WTC11 (cell line): Measurements from ENCODE around the gene SYNGR3. TPM values are rescaled to one million over a fixed set of nuclear protein-coding genes. Genes with fewer than 3 reads are reported as not detected.

Source experiments
- ATAC-seq: fragments of 200-7000 bp; cut with Tn5 transposase; 2 replicates; pipeline ENCODE4 v1.10.0; 2021; ENCODE audit warnings: mild to moderate bottlenecking, moderate library complexity
- CTCF ChIA-PET: fragments of 300-600 bp; sonication (Branson Sonifier 250); formaldehyde crosslinking; loops from one replicate; lab custom pipeline; 2021; ENCODE audit warnings: antibody characterized with exemption; lab: Charles Lee
- POLR2A ChIA-PET: fragments of 350-600 bp; sonication (Branson Sonifier 250); formaldehyde crosslinking; loops from one replicate; lab custom pipeline; 2021; ENCODE audit warnings: antibody characterized with exemption; lab: Charles Lee
- DNase-seq: peaks from one replicate; pipeline ENCODE4 v3.0.0; 2021; ENCODE audit warnings: low spot score
- H3K27ac Mint-ChIP-seq: 2 replicates; pipeline ENCODE4 v1.8.0; 2021; ENCODE audit warnings: mixed read lengths
- H3K27me3 Mint-ChIP-seq: 2 replicates; pipeline ENCODE4 v1.8.0; 2021; ENCODE audit warnings: low read depth, mild to moderate bottlenecking, moderate library complexity, mixed read lengths
- H3K36me3 Mint-ChIP-seq: 2 replicates; pipeline ENCODE4 v1.8.0; 2021; ENCODE audit warnings: mixed read lengths
- H3K4me1 Mint-ChIP-seq: 2 replicates; pipeline ENCODE4 v1.8.0; 2022; ENCODE audit warnings: mixed read lengths
- H3K4me3 Mint-ChIP-seq: 2 replicates; pipeline ENCODE4 v1.8.0; 2021; ENCODE audit warnings: mild to moderate bottlenecking, moderate library complexity, mixed read lengths
- H3K9me3 Mint-ChIP-seq: 2 replicates; pipeline ENCODE4 v1.8.0; 2021; ENCODE audit warnings: mixed read lengths
- CREM ChIP-seq: sonication (generic); formaldehyde crosslinking; IDR thresholded peaks from 2 replicates; pipeline ENCODE4 v1.8.1; 2022; ENCODE audit warnings: mild to moderate bottlenecking, missing genetic modification reagents, moderate library complexity
- GABPB1 ChIP-seq: sonication (generic); formaldehyde crosslinking; IDR thresholded peaks from 2 replicates; pipeline ENCODE4 v1.8.1; 2023; ENCODE audit warnings: mild to moderate bottlenecking, missing genetic modification reagents
- KAT7 ChIP-seq: sonication (generic); formaldehyde crosslinking; IDR thresholded peaks from 2 replicates; pipeline ENCODE4 v1.8.1; 2023; ENCODE audit warnings: missing genetic modification reagents, mild to moderate bottlenecking, borderline replicate concordance
- PRRX2 ChIP-seq: fragments of 250-450 bp; sonication (Bioruptor Pico); IDR thresholded peaks from 2 replicates; pipeline ENCODE4 v1.8.0; 2021; ENCODE audit warnings: mild to moderate bottlenecking
- RELA ChIP-seq: sonication (generic); formaldehyde crosslinking; IDR thresholded peaks from 2 replicates; pipeline ENCODE4 v1.8.1; 2022; ENCODE audit warnings: missing genetic modification reagents, mild to moderate bottlenecking, borderline replicate concordance
- TEAD1 ChIP-seq: sonication (generic); formaldehyde crosslinking; IDR thresholded peaks from 2 replicates; pipeline ENCODE4 v1.8.0; 2022; ENCODE audit warnings: mild to moderate bottlenecking, missing genetic modification reagents
- ZNF263 ChIP-seq: sonication (generic); formaldehyde crosslinking; IDR thresholded peaks from 2 replicates; pipeline ENCODE4 v1.8.1; 2022; ENCODE audit warnings: low read depth, mild to moderate bottlenecking, moderate library complexity, missing genetic modification reagents
- total RNA-seq: library from RNA; stranded (reverse); gene quantifications from 3 replicates; pipeline ENCODE4 v1.2.3, GENCODE V29; 2021
- TF ChIP-seq, protein P1 (sequence below): sonication (generic); formaldehyde crosslinking; conservative IDR thresholded peaks from 2 replicates; pipeline ENCODE4 v1.8.1; 2023; ENCODE audit warnings: mild to moderate bottlenecking, low read depth, missing genetic modification reagents, moderate library complexity
- TF ChIP-seq, protein P2 (sequence below): sonication (generic); formaldehyde crosslinking; IDR thresholded peaks from 2 replicates; pipeline ENCODE4 v1.8.1; 2022; ENCODE audit warnings: mild to moderate bottlenecking, missing genetic modification reagents, moderate library complexity, borderline replicate concordance
- TF ChIP-seq, protein P3 (sequence below): fragments of 250-450 bp; sonication (Bioruptor Pico); IDR thresholded peaks from 2 replicates; pipeline ENCODE4 v2.1.2; 2022; ENCODE audit warnings: mild to moderate bottlenecking, moderate library complexity
- TF ChIP-seq, protein P4 (sequence below): sonication (generic); formaldehyde crosslinking; IDR thresholded peaks from 2 replicates; pipeline ENCODE4 v1.8.1; 2022; ENCODE audit warnings: low read depth, mild to moderate bottlenecking, moderate library complexity, missing genetic modification reagents, borderline replicate concordance
- TF ChIP-seq, protein P5 (sequence below): fragments of 250-450 bp; sonication (Bioruptor Pico); IDR thresholded peaks from 2 replicates; pipeline ENCODE4 v1.9.0; 2021; ENCODE audit warnings: mild to moderate bottlenecking
- TF ChIP-seq, protein P6 (sequence below): fragments of 200-600 bp; IDR thresholded peaks from 2 replicates; pipeline ENCODE4 v1.8.0; 2022; ENCODE audit warnings: antibody characterized with exemption
- TF ChIP-seq, protein P7 (sequence below): fragments of 250-450 bp; sonication (Bioruptor Pico); IDR thresholded peaks from 2 replicates; pipeline ENCODE4 v1.9.0; 2021; ENCODE audit warnings: mild to moderate bottlenecking, borderline replicate concordance

The SYNGR3 gene
- total RNA-seq, 1 experiment from 2014 or later: 41.5 TPM

DNA sequence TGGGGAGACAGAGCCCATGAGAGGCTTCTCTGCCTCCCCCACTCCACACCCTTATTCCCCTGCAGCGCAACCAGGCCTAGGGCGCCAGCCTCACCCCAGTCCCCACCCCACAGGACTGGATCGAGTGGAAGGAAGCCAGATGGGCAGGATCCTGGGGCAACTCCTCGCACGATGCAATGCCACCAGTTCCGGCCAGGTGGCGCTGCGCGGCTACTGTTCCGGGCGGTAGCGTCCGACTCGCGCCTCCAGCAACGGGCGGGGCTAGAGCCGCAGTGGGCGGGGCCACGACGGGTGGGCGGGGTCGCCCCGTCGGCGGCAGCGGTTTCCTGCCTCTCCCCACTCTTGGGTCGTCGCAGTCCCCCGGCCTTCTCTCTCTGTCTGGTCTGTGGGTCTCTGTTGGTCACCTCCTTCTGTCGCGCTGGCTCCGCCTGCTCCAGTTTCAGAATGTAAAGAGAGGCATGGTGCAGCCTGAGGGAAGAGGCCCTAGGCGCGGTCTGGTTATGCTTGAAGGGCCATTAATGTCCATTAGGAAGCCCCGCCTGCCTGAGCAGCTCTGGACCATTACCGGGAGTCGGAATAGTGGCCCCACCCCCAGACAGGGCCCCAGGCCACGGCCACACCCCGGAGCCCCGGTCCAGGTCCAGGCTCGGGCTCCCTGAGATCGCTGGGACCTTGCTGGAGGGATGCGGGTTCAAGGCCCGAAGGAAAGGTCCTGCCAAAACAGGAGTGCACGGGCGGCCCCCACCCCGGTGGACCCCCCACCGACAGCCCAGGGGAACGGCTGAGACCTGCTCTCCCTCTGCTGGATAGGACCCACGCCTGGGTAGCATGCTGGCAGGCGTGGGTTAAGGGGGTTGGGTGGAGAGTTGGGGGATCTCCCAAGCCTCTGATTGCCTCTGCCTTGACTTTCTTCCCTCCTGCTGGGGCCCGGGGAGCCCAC, 33.6 kb downstream of the SYNGR3 start:
- peaks cover 72% of the 10 kb centered on the region for H3K27me3 Mint-ChIP-seq
- peaks cover 14% of the 10 kb centered on the region for H3K4me1 Mint-ChIP-seq
- H3K27ac Mint-ChIP-seq: peak overlapping the region; percentile 95; the same call in 1 of the 2 replicates
- ATAC-seq (peak; percentile 57), DNase-seq (peak; percentile 98)
- peak overlapping the region; percentile 77 for H3K4me3 Mint-ChIP-seq
- no peaks in the 10 kb centered on the region for H3K36me3 Mint-ChIP-seq
- CTCF ChIA-PET: interaction anchor here (0.6 to 3.5 kb wide), 41 partner anchors 9 to 1363 kb away, joined by 3 to 42 read pairs (median 5); partner anchors contain the start of genes EME2, GFER, MRPS34 and NTHL1
- no peaks in the 10 kb centered on the region for H3K9me3 Mint-ChIP-seq
- POLR2A ChIA-PET: interaction anchor here (0.6 to 1.5 kb wide), 5 partner anchors 19 to 183 kb away, joined by 3 to 6 read pairs (median 4); no protein-coding TSS in a partner anchor
- TF ChIP-seq CREM (CRISPR knock-in tag) (peak; percentile 9; the same call in 1 of the 2 replicates), TEAD1 (CRISPR knock-in tag) (no peak), RELA (CRISPR knock-in tag) (no peak), PRRX2 (no peak), GABPB1 (no peak), ZNF263 (CRISPR knock-in tag) (no peak), KAT7 (no peak)
- TF ChIP-seq, protein P1, sequence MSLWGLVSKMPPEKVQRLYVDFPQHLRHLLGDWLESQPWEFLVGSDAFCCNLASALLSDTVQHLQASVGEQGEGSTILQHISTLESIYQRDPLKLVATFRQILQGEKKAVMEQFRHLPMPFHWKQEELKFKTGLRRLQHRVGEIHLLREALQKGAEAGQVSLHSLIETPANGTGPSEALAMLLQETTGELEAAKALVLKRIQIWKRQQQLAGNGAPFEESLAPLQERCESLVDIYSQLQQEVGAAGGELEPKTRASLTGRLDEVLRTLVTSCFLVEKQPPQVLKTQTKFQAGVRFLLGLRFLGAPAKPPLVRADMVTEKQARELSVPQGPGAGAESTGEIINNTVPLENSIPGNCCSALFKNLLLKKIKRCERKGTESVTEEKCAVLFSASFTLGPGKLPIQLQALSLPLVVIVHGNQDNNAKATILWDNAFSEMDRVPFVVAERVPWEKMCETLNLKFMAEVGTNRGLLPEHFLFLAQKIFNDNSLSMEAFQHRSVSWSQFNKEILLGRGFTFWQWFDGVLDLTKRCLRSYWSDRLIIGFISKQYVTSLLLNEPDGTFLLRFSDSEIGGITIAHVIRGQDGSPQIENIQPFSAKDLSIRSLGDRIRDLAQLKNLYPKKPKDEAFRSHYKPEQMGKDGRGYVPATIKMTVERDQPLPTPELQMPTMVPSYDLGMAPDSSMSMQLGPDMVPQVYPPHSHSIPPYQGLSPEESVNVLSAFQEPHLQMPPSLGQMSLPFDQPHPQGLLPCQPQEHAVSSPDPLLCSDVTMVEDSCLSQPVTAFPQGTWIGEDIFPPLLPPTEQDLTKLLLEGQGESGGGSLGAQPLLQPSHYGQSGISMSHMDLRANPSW (CRISPR knock-in tag): no peak
- TF ChIP-seq, protein P2, sequence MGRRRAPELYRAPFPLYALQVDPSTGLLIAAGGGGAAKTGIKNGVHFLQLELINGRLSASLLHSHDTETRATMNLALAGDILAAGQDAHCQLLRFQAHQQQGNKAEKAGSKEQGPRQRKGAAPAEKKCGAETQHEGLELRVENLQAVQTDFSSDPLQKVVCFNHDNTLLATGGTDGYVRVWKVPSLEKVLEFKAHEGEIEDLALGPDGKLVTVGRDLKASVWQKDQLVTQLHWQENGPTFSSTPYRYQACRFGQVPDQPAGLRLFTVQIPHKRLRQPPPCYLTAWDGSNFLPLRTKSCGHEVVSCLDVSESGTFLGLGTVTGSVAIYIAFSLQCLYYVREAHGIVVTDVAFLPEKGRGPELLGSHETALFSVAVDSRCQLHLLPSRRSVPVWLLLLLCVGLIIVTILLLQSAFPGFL (CRISPR knock-in tag): no peak
- TF ChIP-seq, protein P3, sequence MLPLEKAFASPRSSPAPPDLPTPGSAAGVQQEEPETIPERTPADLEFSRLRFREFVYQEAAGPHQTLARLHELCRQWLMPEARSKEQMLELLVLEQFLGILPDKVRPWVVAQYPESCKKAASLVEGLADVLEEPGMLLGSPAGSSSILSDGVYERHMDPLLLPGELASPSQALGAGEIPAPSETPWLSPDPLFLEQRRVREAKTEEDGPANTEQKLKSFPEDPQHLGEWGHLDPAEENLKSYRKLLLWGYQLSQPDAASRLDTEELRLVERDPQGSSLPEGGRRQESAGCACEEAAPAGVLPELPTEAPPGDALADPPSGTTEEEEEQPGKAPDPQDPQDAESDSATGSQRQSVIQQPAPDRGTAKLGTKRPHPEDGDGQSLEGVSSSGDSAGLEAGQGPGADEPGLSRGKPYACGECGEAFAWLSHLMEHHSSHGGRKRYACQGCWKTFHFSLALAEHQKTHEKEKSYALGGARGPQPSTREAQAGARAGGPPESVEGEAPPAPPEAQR (CRISPR knock-in tag): no peak
- TF ChIP-seq, protein P4, sequence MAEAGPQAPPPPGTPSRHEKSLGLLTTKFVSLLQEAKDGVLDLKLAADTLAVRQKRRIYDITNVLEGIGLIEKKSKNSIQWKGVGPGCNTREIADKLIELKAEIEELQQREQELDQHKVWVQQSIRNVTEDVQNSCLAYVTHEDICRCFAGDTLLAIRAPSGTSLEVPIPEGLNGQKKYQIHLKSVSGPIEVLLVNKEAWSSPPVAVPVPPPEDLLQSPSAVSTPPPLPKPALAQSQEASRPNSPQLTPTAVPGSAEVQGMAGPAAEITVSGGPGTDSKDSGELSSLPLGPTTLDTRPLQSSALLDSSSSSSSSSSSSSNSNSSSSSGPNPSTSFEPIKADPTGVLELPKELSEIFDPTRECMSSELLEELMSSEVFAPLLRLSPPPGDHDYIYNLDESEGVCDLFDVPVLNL (CRISPR knock-in tag): no peak
- TF ChIP-seq, protein P5, sequence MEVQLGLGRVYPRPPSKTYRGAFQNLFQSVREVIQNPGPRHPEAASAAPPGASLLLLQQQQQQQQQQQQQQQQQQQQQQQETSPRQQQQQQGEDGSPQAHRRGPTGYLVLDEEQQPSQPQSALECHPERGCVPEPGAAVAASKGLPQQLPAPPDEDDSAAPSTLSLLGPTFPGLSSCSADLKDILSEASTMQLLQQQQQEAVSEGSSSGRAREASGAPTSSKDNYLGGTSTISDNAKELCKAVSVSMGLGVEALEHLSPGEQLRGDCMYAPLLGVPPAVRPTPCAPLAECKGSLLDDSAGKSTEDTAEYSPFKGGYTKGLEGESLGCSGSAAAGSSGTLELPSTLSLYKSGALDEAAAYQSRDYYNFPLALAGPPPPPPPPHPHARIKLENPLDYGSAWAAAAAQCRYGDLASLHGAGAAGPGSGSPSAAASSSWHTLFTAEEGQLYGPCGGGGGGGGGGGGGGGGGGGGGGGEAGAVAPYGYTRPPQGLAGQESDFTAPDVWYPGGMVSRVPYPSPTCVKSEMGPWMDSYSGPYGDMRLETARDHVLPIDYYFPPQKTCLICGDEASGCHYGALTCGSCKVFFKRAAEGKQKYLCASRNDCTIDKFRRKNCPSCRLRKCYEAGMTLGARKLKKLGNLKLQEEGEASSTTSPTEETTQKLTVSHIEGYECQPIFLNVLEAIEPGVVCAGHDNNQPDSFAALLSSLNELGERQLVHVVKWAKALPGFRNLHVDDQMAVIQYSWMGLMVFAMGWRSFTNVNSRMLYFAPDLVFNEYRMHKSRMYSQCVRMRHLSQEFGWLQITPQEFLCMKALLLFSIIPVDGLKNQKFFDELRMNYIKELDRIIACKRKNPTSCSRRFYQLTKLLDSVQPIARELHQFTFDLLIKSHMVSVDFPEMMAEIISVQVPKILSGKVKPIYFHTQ (CRISPR knock-in tag): no peak
- TF ChIP-seq, protein P6, sequence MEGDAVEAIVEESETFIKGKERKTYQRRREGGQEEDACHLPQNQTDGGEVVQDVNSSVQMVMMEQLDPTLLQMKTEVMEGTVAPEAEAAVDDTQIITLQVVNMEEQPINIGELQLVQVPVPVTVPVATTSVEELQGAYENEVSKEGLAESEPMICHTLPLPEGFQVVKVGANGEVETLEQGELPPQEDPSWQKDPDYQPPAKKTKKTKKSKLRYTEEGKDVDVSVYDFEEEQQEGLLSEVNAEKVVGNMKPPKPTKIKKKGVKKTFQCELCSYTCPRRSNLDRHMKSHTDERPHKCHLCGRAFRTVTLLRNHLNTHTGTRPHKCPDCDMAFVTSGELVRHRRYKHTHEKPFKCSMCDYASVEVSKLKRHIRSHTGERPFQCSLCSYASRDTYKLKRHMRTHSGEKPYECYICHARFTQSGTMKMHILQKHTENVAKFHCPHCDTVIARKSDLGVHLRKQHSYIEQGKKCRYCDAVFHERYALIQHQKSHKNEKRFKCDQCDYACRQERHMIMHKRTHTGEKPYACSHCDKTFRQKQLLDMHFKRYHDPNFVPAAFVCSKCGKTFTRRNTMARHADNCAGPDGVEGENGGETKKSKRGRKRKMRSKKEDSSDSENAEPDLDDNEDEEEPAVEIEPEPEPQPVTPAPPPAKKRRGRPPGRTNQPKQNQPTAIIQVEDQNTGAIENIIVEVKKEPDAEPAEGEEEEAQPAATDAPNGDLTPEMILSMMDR: peak; percentile 98
- TF ChIP-seq, protein P7, sequence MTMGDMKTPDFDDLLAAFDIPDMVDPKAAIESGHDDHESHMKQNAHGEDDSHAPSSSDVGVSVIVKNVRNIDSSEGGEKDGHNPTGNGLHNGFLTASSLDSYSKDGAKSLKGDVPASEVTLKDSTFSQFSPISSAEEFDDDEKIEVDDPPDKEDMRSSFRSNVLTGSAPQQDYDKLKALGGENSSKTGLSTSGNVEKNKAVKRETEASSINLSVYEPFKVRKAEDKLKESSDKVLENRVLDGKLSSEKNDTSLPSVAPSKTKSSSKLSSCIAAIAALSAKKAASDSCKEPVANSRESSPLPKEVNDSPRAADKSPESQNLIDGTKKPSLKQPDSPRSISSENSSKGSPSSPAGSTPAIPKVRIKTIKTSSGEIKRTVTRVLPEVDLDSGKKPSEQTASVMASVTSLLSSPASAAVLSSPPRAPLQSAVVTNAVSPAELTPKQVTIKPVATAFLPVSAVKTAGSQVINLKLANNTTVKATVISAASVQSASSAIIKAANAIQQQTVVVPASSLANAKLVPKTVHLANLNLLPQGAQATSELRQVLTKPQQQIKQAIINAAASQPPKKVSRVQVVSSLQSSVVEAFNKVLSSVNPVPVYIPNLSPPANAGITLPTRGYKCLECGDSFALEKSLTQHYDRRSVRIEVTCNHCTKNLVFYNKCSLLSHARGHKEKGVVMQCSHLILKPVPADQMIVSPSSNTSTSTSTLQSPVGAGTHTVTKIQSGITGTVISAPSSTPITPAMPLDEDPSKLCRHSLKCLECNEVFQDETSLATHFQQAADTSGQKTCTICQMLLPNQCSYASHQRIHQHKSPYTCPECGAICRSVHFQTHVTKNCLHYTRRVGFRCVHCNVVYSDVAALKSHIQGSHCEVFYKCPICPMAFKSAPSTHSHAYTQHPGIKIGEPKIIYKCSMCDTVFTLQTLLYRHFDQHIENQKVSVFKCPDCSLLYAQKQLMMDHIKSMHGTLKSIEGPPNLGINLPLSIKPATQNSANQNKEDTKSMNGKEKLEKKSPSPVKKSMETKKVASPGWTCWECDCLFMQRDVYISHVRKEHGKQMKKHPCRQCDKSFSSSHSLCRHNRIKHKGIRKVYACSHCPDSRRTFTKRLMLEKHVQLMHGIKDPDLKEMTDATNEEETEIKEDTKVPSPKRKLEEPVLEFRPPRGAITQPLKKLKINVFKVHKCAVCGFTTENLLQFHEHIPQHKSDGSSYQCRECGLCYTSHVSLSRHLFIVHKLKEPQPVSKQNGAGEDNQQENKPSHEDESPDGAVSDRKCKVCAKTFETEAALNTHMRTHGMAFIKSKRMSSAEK (CRISPR knock-in tag): no peak
